MM.1S (cell line): ENCODE results near the gene CEACAM16.

ENCODE experiments used
- DNase-seq: peaks from one replicate; pipeline ENCODE4 v3.0.0-alpha.2; 2015
- H2AFZ ChIP-seq: fragments of 300-600 bp; sonication (generic); 2 replicates; pipeline ENCODE4 v1.6.0; 2016; ENCODE audit warnings: antibody characterized with exemption, low read length
- H3F3A ChIP-seq: fragments of 300-600 bp; sonication (generic); 2 replicates; pipeline ENCODE4 v1.6.1; 2016; ENCODE audit warnings: mild to moderate bottlenecking, antibody characterized with exemption, low read length, moderate library complexity, mixed read lengths; ENCODE audit not compliant: insufficient read depth
- H3K27ac ChIP-seq: fragments of 300-600 bp; sonication (generic); 2 replicates; pipeline ENCODE4 v1.5.1; 2016; ENCODE audit warnings: mild to moderate bottlenecking, low read length
- H3K27me3 ChIP-seq: fragments of 300-600 bp; sonication (generic); replicated peaks from 2 replicates; pipeline ENCODE4 v1.6.0; 2016; ENCODE audit warnings: low read length; ENCODE audit not compliant: insufficient read depth
- H3K36me3 ChIP-seq: fragments of 300-600 bp; sonication (generic); replicated peaks from 2 replicates; pipeline ENCODE4 v1.6.1; 2016; ENCODE audit warnings: mild to moderate bottlenecking, low read length, mixed read lengths; ENCODE audit not compliant: insufficient read depth
- H3K4me1 ChIP-seq: fragments of 300-600 bp; sonication (generic); 2 replicates; pipeline ENCODE4 v1.6.1; 2016; ENCODE audit warnings: low read length, mixed read lengths
- H3K4me2 ChIP-seq: fragments of 300-600 bp; sonication (generic); 2 replicates; pipeline ENCODE4 v1.6.0; 2016; ENCODE audit warnings: low read depth, low read length
- H3K4me3 ChIP-seq: fragments of 300-600 bp; sonication (generic); 2 replicates; pipeline ENCODE4 v1.5.1; 2016; ENCODE audit warnings: low read length, mixed read lengths
- H3K79me2 ChIP-seq: fragments of 300-600 bp; sonication (generic); 2 replicates; pipeline ENCODE4 v1.6.1; 2016; ENCODE audit warnings: mixed run types, low read length, mixed read lengths
- H3K9ac ChIP-seq: fragments of 300-600 bp; sonication (generic); 2 replicates; pipeline ENCODE4 v1.6.1; 2016; ENCODE audit warnings: low read length, mixed read lengths
- H3K9me2 ChIP-seq: fragments of 300-600 bp; sonication (generic); replicated peaks from 2 replicates; pipeline ENCODE4 v1.6.1; 2016; ENCODE audit warnings: mild to moderate bottlenecking, low read length, mixed read lengths; ENCODE audit not compliant: insufficient read depth
- H3K9me3 ChIP-seq: fragments of 300-600 bp; sonication (generic); replicated peaks from 2 replicates; pipeline ENCODE4 v1.6.1; 2016; ENCODE audit warnings: mild to moderate bottlenecking, low read length, mixed read lengths; ENCODE audit not compliant: insufficient read depth
- H4K20me1 ChIP-seq: fragments of 300-600 bp; sonication (generic); 2 replicates; pipeline ENCODE4 v1.6.1; 2016; ENCODE audit warnings: mild to moderate bottlenecking, low read length, moderate library complexity, mixed read lengths; ENCODE audit not compliant: insufficient read depth
- CTCF ChIP-seq: fragments of 300-600 bp; sonication (generic); IDR thresholded peaks from 2 replicates; pipeline ENCODE4 v1.5.1; 2016; ENCODE audit warnings: antibody characterized with exemption, low read length, mixed read lengths
- EZH2 ChIP-seq: fragments of 300-600 bp; sonication (generic); optimal IDR thresholded peaks from 2 replicates; pipeline ENCODE3; 2017; ENCODE audit warnings: low read depth, mild to moderate bottlenecking, antibody characterized with exemption, low read length, mixed read lengths
- EZH2phosphoT487 ChIP-seq: fragments of 300-600 bp; sonication (generic); IDR thresholded peaks from 2 replicates; pipeline ENCODE4 v1.6.1; 2018; ENCODE audit warnings: antibody characterized with exemption, low read length

The CEACAM16 gene

GRCh38 chr19:44712864-44713515, 14.0 kb downstream of the CEACAM16 start:
- H3K4me1 ChIP-seq = peaks cover 8% of the 10 kb centered on the region; the same call in 1 of the 2 replicates
- TF ChIP-seq CTCF = no peak
- no peak for TF ChIP-seq EZH2
- TF ChIP-seq EZH2phosphoT487 = no peak
- no peaks in the 10 kb centered on the region for H3K9me3 ChIP-seq
- no peak overlapping the region for H3K9ac ChIP-seq
- H3K27me3 ChIP-seq = no peaks in the 10 kb centered on the region
- H3K9me2 ChIP-seq = no peaks in the 10 kb centered on the region
- peak overlapping the region; percentile 45 for H3K4me2 ChIP-seq
- H2AFZ ChIP-seq = peak overlapping the region; percentile 66
- no peak overlapping the region for H3K4me3 ChIP-seq
- DNase-seq = peak; percentile 50
- H4K20me1 ChIP-seq = no peaks in the 10 kb centered on the region
- H3F3A ChIP-seq = peaks cover 4% of the 10 kb centered on the region; the same call in 1 of the 2 replicates
- no peaks in the 10 kb centered on the region for H3K79me2 ChIP-seq
- H3K27ac ChIP-seq = peak overlapping the region; percentile 41; the same call in 1 of the 2 replicates
- no peaks in the 10 kb centered on the region for H3K36me3 ChIP-seq

- no peaks in the 10 kb centered on the region for H3K9me2 ChIP-seq
- no peaks in the 10 kb centered on the region for H4K20me1 ChIP-seq
- H3K27me3 ChIP-seq = no peaks in the 10 kb centered on the region
- no peak overlapping the region for H3K9ac ChIP-seq
- no peak overlapping the region for H3K4me3 ChIP-seq
- H3K27ac ChIP-seq = no peak overlapping the region
- no peaks in the 10 kb centered on the region for H3K9me3 ChIP-seq
- no peak for TF ChIP-seq CTCF
- TF ChIP-seq EZH2phosphoT487 = no peak
- no peak for TF ChIP-seq EZH2
- no peak overlapping the region for H2AFZ ChIP-seq
- no peak for DNase-seq
- H3K36me3 ChIP-seq = no peaks in the 10 kb centered on the region
- no peak overlapping the region for H3K4me2 ChIP-seq
- peaks cover 4% of the 10 kb centered on the region; the same call in 1 of the 2 replicates for H3F3A ChIP-seq
- peaks cover 8% of the 10 kb centered on the region; the same call in 1 of the 2 replicates for H3K4me1 ChIP-seq
- H3K79me2 ChIP-seq = no peaks in the 10 kb centered on the region
Observed at GRCh38 chr19:44714597-44715169, 15.7 kb downstream of the CEACAM16 start.

DNA sequence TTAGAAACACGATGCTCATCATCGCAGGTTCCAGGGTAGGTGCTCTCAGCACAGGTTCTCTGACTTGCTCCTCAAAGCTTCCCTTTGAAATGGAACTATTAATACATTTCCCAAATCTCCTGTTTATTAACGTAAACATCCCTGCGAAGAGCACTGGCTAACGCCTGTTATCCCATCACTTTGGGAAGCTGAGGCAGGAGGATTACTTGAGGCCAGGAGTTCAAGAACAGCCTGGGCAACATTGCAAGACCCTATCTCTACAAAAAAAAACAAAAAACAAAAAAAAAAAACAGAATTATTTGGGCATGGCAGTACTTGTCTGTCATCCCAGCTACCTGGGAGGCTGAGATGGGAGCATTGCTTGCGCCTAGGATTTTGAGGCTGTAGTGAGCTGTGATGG, 18.7 kb downstream of the CEACAM16 start:
- Histone ChIP-seq H3K9me3 (no peaks in the 10 kb centered on the region), H2AFZ (no peak overlapping the region), H4K20me1 (no peaks in the 10 kb centered on the region), H3K4me3 (no peak overlapping the region), H3K4me2 (no peak overlapping the region), H3K79me2 (no peaks in the 10 kb centered on the region), H3K9ac (no peak overlapping the region), H3K27me3 (no peaks in the 10 kb centered on the region), H3K36me3 (no peaks in the 10 kb centered on the region), H3K9me2 (no peaks in the 10 kb centered on the region), H3F3A (peaks cover 21% of the 10 kb centered on the region), H3K4me1 (peaks cover 28% of the 10 kb centered on the region), H3K27ac (no peak overlapping the region)
- no peak for DNase-seq
- no peak for TF ChIP-seq EZH2phosphoT487
- no peak for TF ChIP-seq EZH2
- no peak for TF ChIP-seq CTCF
